Loucy (cell line): ENCODE measurements around the gene CERS5.

ENCODE experiments used
- CTCF ChIP-seq: fragments of 200-600 bp; sonication (generic); conservative IDR thresholded peaks from 2 replicates; pipeline ENCODE4 v1.5.1; 2014; ENCODE audit warnings: mild to moderate bottlenecking, antibody characterized with exemption, low read length
- EZH2phosphoT487 ChIP-seq: fragments of 200-600 bp; IDR thresholded peaks from 2 replicates; pipeline ENCODE4 v1.6.1; 2018; ENCODE audit warnings: antibody characterized with exemption, mild to moderate bottlenecking, moderate library complexity, borderline replicate concordance

- TF ChIP-seq CTCF: no peak
- no peak for TF ChIP-seq EZH2phosphoT487
Observed at GRCh38 chr12:50102646-50103309, 64.4 kb downstream of the CERS5 start.
